ELF-1 (cell line): ENCODE data around the gene PRKAB2.
"Not testable (repeated sequence)": the region's sequence is repeated elsewhere in the genome, so short reads cannot be mapped to it uniquely, and the experiment has no call there.

ENCODE experiments used
- DNase-seq: peaks from one replicate; pipeline ENCODE4 v3.0.0-alpha.2; 2016; ENCODE audit warnings: low read depth, low spot score

Gene PRKAB2

GRCh38 chr1:147171399-147172167 lies 687 bp downstream of the PRKAB2 start:
- no peak for DNase-seq

GRCh38 chr1:147169840-147170674 lies 2.2 kb downstream of the PRKAB2 start:
- no peak for DNase-seq

GRCh38 chr1:147169171-147169570 lies 3.1 kb downstream of the PRKAB2 start:
- no peak for DNase-seq

- no peak for DNase-seq
Measured at GRCh38 chr1:147168626-147169058, 3.6 kb downstream of the PRKAB2 start.

GRCh38 chr1:147167365-147167764 lies 4.9 kb downstream of the PRKAB2 start:
- DNase-seq, result no peak

GRCh38 chr1:147163019-147163418 lies 9.3 kb downstream of the PRKAB2 start:
- DNase-seq, result no peak

GRCh38 chr1:147162093-147162492 lies 10.2 kb downstream of the PRKAB2 start:
- DNase-seq, result no peak

GRCh38 chr1:147157116-147157515 lies 15.2 kb downstream of the PRKAB2 start:
- not testable (repeated sequence) for DNase-seq

- no peak for DNase-seq
Measured at GRCh38 chr1:147156642-147157041, 15.6 kb downstream of the PRKAB2 start.

GRCh38 chr1:147152772-147153171 lies 19.5 kb downstream of the PRKAB2 start:
- no peak for DNase-seq

GRCh38 chr1:147151244-147151643 lies 21.0 kb downstream of the PRKAB2 start:
- no peak for DNase-seq

- DNase-seq, result no peak
Measured at GRCh38 chr1:147142886-147143285, 29.4 kb downstream of the PRKAB2 start.

- not testable (repeated sequence) for DNase-seq
Measured at GRCh38 chr1:147130721-147131120, 41.5 kb downstream of the PRKAB2 start.

- DNase-seq, result no peak
Measured at GRCh38 chr1:147129116-147129873, 43.0 kb downstream of the PRKAB2 start.

- no peak for DNase-seq
Measured at GRCh38 chr1:147124266-147124665, 48.0 kb downstream of the PRKAB2 start.

- no peak for DNase-seq
Measured at GRCh38 chr1:147117109-147117508, 55.2 kb downstream of the PRKAB2 start.

- no peak for DNase-seq
Measured at GRCh38 chr1:147115496-147115895, 56.8 kb downstream of the PRKAB2 start.

GRCh38 chr1:147115079-147115478 lies 57.2 kb downstream of the PRKAB2 start:
- not testable (repeated sequence) for DNase-seq

GRCh38 chr1:147114353-147114752 lies 57.9 kb downstream of the PRKAB2 start:
- DNase-seq, result not testable (repeated sequence)

- DNase-seq, result no peak
Measured at GRCh38 chr1:147111381-147112130, 60.7 kb downstream of the PRKAB2 start.

GRCh38 chr1:147110872-147111271 lies 61.4 kb downstream of the PRKAB2 start:
- no peak for DNase-seq
